HG03066 (cell line): ENCODE measurements around the gene GPR171.
"Not testable (repeated sequence)": the region's sequence is repeated elsewhere in the genome, so short reads cannot be mapped to it uniquely, and the experiment has no call there.

Source experiments
- ATAC-seq: cut with Tn5 transposase; IDR thresholded peaks from one replicate; pipeline ENCODE4 v1.9.1; 2021; ENCODE audit warnings: low read depth; ENCODE audit not compliant: unreplicated experiment

Gene GPR171, protein sequence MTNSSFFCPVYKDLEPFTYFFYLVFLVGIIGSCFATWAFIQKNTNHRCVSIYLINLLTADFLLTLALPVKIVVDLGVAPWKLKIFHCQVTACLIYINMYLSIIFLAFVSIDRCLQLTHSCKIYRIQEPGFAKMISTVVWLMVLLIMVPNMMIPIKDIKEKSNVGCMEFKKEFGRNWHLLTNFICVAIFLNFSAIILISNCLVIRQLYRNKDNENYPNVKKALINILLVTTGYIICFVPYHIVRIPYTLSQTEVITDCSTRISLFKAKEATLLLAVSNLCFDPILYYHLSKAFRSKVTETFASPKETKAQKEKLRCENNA

DNA sequence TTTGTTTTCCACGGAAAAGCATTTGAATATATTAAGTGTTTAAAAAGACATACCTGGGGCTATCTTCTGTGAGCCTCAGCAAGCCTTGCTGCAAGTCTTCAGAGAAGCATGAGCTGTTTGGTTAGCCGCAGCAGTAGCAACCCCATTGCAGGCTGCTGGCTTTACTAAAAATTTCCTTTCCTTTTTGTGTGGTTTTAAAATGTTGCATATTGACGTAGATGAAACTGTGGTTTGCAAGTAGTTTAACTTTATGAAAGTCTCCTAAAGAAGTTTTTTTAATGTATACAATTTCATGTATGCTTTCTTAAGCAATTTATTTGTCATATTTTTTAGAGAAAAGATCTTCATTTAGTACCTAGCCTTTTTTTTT lies at the start of gene GPR171:
GPR171 (minus strand) TSS at position 166 of the 370 bp plus-strand sequence. CDS start 3,830 bp downstream, outside the sequence.
- peak; percentile 91 for ATAC-seq

DNA sequence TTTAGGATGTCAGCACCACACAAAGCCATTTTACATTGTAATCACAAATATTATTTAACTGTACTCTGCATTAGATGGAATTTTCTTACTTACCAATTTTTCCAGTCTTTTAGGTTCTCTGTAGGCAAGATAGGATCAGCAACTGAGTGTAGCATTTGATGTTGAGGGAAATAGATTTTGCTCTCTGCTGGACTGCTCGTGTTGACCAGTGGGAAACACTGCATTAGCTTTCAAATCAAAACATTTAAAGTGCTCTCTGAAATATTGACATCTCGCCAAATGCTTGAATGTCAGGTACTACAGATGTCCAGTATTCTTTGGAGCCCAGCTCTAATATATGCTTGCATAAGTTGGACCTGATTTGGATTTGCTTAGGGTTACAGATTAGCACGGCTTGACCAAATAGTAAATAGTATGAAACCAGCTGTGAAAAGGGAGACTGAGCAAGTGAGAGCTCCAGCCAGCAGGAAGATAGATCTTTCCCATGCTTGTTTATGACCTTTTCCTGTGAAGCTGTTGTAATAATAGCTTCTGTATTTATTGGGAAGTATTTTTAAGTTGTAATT lies 45.8 kb upstream of the GPR171 start:
- ATAC-seq, result no peak

DNA sequence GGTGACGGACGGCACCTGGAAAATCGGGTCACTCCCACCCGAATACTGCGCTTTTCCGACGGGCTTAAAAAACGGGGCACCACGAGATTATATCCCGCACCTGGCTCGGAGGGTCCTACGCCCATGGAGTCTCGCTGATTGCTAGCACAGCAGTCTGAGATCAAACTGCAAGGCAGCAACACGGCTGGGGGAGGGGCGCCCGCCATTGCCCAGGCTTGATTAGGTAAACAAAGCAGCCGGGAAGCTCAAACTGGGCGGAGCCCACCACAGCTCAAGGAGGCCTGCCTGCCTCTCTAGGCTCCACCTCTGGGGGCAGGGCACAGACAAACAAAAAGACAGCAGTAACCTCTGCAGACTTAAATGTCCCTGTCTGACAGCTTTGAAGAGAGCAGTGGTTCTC lies 39.0 kb upstream of the GPR171 start:
- ATAC-seq, result not testable (repeated sequence)

DNA sequence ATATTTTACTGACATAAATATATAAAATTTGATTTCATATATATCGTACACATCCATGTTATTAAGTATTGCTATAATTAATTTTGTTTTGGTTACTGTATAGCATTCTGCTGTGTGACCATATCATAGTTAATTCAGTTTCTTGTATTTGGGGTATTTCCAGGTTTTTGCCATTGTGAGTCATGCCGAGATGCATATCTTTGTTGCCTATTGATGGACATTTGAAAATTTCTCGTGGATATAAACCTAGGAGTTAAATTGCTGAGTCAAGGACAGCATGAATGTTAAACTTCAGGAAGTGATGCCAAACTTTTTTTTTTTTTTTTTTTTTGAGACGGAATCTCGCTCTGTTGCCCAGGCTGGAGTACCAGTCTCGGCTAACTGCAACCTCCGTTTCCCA lies 33.7 kb upstream of the GPR171 start:
- ATAC-seq, result no peak

DNA sequence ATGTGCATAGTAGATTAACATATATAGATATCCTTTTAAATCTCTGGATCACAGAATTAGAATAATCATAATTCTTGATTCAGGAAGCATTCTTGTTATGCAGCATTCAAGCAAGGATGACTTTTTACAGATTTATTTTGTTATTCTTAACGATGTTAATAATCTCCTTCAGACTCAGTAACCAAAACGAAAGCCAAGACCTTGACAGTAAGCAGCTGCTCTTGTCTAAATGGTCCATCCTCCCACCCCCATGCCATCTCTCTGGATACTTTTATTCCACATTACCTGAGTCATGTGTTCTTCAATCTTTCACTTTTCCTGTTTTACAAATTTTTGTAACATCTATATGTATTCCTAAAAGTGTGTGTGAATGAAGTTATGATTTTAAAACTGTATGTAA lies 33.3 kb upstream of the GPR171 start:
- no peak for ATAC-seq

DNA sequence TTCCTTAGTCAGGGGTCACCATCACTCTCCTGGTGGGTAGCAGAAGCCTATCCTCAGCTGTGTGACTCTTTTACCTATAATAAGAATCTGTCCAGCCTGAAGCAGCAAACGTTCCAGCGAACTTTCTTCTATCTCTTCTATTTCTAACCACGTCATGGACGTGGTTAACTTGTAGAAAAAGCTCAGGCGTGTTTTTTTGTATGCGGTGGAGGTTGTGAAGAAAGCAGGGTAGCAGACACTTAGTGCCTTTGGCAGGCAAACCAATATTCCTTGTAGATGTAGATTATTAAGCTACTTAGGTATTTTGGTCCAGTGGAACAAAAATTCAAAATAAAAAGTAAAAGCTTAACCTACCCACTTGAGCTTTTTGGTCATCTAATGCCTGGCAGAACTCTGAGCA lies 31.8 kb upstream of the GPR171 start:
- no peak for ATAC-seq

DNA sequence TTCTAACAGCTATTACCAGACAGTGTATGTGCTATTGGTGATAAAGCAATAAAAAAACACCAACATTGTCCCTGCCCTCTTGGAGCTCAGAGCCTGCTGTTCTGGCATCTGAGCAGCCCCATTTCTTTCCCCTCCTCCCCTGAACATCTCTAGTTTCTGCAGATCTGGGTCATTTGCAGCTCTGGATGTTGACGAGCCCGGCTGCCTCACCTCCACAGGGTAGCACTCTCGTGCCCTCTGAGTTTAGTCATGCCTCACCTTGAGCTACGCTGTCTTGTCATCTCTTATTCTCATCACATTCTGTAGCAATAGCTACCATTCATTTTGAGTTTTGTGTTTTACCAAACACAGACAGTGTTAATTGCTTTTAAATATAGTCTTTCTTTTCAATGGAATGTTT lies 30.0 kb upstream of the GPR171 start:
- no peak for ATAC-seq

DNA sequence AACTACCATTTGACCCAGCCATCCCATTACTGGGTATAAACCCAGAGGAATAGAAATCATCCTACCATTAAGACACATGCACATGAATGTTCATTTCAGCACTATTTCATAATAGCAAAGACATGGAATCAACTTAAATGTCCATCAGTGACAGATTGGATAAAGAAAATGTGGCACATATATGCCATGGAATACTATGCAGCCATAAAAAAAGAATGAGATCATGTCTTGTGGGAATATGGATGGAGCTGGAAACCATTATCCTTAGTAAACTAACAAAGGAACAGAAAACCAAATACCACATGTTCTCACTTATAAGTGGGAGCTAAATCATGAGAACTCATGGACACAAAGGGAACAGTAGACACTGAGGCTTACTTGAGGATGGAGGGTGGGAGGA lies 29.4 kb upstream of the GPR171 start:
- not testable (repeated sequence) for ATAC-seq

DNA sequence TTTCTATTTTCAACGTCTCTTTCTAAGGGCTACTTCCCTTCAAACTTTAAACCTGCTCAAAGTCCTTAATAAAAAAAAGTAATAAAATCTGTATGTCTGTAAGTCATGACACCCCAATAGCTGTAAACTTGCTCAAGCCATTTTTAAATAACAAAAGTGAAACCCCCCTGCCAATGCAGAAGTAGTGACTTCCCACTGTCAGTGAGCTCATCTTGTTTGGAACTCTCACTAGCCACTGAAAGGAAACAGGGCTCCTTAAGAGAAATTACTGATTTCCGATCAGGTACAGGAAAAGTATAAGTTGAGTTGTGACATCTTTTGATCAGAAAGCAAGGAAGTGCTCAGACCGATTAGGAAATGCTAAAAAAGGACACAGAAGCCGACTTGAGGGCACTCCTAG lies 27.6 kb upstream of the GPR171 start:
- ATAC-seq, result peak; percentile 49

DNA sequence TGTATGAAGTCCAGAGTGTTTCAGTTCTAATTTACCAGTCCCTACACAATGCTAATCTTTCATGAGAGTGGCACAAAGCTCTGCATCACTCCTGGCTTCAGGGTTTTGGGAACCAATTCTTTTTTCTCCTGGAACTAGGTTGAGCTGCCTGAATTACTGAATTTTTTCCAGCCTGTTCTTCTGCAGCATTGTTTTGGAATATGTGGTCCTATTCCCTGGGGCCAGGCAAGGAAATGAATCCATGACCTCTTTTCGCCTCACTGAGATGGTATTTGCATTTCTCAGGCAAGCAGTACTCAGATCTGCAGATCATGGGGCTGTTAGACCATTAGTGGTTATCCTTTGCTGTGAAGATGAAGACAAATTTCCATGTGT lies 25.6 kb upstream of the GPR171 start:
- ATAC-seq, result no peak

DNA sequence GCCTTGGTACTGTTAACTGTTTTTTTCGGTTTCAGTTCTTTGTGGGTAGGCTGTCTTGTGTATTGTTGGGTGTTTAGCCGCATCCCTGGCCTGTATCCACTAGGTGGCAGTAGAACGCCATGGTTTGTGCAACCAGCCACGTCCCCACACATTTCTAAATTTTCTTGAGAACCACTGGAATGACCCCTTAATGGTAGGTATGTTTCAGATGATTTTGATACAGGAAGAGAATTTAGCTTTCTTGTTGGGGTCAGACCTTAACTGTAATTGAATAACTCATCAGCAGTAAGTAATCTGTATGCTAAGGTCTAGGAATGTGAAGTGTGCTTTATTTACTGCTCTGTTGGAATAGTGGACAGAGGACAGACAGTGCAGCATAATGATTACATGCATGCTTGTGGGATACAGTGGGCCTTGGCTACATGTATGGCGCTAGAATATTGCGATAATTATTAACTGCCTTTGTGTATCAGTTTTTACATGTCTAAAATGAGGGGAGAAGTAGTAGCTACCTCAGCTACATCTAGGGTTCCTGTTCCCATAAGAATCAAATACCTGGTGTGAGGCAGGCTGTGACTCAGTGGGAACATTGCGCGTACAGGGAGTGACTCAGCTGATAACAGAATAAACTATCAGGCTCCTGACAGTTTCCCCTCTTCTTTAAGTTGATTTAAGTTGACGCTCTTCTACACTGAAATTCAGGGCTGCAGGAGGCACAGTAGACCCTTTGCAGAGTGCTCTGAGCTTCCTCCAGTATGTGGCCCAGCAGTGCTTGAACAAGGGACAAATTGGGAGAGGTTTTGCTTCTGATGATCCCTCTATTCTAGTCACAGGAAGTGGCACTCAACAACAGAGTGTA lies 25.0 kb upstream of the GPR171 start:
- ATAC-seq, result peak; percentile 82

DNA sequence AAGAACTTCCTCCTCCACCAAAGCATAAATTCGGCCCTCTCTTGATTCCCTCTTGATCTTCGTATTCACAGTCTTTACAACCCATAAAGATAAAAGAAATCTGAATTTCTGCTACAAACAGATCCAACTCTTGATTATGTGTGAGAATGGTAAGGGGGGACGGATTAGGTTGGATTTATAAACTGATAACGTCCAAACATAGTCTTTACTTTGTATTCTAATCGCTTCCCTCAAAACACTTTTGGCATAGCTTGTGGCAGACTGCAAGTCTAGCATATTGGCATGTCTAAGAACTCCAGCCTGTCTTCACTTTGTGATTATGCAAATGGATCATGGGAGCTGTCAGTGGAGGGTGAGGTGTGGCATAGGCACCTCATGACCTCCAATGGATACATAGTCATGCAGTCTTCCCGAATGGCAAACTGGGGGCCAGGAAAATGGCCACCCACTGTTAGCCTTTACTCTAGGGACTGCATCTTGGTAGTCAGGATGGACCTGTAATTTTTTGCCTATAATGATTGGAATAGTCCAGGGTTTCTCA lies 24.3 kb upstream of the GPR171 start:
- peak; percentile 29 for ATAC-seq

DNA sequence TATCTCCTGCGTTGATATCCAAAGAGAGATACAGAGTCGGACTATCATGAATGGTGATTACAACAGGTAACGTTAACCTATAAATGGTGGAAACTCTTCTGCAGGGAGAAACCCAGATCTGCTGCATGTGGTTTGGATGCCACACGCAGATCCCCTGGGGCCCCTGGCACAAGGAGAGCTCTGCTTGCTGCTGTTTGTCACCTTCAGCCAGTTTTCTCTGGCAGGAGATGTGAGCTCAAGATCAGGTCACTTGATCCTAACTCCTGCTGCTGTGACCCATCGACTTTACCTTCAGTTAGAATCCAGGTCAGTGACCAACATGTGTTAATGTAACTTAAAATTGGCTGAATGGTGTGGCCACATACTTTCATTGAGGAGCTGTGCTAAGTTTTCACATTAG lies 23.8 kb upstream of the GPR171 start:
- no peak for ATAC-seq

DNA sequence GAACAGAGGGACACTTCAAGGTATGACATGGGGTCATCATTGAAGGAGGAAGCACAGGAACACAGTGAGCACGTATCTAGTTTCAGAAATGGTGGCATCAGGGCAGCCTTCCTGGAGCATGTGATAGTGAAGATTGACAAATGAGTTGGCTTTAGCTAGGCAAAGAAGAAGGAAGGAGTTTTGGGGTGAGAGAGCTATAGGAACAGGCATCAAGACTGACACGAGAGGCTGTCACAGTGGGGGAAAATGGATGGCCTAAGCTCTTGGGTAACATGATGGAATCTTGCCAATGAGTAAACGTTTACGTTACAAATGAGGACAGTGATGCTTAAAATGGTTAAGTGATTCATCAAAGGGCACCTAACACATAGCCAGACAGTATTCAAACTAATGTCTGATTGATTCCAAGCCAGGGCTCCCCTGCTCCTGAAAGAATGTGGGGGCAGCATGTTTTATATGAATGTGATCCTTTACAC lies 23.1 kb upstream of the GPR171 start:
- ATAC-seq, result no peak

DNA sequence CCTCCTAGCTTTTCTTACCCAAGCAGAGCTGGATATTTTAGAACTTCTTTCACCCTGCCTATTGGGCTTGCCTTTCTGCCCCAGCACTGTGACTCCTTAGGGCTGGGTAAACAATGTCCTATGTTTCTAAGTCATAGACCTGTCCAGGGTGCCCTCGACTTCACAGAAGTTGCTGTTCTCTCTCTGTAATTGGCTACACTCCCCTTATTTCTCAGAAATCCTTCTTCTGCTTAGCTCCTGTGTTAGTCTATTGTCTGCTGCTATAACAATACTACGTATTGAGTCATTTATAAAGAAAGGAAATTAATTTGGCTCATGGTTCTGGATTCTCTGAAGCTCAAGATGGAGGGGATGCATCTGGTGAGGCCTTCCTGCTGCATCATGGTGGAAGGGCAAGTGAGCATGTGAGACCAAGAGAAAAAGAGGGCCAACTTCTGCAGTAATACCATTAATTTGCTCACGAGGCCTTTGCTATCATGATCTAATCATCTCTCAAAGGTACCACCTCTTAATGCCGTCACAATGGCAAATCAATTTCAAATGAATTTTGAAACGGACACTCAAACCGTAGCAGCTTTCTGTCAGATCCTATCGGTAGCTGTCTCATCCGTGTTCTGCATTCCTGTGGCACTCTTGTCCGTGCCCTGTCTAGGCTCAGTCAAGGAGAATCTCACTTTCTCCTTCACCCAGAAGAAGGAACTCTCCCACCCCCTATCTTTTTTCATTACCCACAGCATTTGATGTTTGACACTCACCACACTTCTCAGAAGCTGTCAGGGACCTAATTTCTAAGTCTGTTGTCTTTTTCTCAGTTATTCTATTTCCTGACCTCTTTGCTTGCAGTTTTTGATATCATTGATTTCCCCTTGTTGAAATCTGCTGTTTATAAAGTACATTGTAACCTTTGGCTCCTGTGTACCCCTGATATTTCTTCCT lies 22.3 kb upstream of the GPR171 start:
- no peak for ATAC-seq

DNA sequence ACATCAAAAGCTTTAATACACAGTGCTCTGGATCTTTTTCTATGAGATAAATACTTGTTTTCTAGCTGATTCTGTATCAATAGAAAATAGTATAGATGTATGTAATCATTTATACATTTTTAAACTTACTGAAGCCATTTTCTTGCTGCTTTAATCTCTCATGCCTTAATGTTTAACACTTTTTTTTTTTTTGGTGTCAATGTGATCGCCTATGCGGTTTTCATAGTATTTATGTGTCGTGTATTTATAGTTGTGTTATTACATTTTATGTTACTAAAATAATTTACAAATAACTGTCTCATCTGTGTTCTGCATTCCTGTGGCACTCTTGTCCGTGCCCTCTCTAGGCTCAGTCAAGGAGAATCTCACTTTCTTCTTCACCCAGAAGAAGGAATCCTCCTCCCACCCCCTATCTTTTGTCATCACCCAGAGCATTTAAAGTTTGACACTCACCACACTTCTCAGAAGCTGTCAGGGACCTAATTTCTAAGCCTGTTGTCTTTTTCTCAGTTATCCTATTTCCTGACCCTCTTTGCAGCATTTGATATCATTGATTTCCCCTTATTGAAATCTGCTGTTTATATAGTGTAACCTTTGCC lies 21.4 kb upstream of the GPR171 start:
- ATAC-seq, result no peak

DNA sequence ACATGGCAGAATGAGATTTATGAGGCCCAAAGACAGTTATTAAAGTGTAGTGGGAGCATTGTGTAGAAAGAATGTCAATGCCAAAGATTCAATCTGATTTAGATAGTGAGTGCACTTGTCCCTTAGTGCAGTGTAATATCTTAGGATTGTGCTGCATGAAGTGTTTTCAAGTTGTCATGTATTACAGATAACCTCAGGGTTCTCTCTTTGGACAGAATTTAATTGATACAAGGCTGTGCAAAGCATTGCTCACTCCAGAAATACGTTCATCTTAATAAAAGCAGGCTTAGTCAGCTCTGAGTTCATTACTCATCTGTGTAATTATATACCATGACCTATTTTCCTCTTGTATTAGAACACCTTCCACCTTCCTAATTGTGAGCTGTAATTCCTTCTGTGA lies 16.0 kb upstream of the GPR171 start:
- no peak for ATAC-seq

DNA sequence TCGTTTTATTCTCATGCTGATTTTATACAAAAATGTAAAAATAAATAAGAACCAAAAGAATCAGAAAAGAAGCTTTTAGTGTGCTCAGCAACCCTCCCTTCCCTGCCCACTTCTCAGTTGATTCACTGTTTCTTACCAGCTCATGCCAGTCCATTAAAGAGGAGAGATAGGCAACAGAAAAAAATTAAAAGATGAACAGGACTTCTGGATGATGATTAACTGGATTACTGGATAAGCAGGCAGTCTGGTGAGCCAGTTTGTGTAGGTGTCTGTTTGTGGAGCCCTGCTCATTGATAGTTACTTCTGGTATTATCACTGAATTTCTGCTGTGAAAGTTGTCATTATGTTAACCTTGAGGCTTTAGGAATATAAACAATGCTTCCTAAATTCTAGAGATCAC lies 15.1 kb upstream of the GPR171 start:
- ATAC-seq, result no peak

DNA sequence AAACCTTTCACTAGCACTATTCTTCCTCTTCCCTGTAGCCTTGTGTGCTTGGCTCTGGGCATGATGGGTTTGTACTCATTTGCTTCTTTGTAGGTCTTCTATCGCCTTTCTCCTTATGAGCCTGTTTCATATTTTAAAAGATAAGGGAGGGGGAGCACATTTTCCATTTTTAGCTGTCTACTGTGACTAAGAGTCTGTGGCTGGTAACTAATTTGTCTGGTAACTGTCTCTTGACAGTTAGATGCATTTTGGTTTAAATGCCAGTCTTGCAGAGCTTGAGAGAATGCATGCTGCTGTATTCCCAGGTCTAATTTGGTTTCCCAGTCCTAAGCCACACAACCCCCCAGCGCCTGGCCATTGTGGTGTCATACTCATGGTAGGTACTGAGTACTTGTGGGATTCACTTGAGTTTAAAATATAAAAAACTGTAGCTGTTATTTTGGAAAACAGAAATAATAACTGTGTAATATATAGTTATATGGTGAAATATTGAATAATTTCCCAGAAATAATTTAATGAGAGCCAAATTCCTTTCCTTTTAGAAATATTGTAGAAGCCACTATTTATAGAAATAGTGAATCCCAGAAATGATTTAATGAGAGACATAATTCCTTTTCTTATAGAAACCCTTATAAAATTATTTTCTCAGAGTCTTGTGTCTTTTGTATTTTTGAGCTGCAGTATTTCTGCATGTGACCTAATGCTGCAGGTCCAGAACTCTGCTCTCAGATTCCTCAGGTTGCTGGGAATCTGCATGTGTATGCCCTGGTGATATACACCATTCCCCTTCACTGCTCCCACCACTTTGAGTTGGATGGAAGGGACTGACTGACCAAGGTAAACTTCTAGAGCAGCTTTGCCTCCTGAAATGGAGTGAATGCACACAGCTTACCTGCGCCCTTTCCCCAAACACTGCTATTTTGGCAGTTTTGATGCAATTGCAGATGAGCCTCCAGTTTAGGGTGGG lies 13.9 kb upstream of the GPR171 start:
- no peak for ATAC-seq
